GM12874 (cell line): Measurements from ENCODE around the gene ATP8B1.

Experiments
- TF ChIP-seq, protein P1 (sequence below): IDR thresholded peaks from 2 replicates; pipeline ENCODE4 v1.5.1; 2011; ENCODE audit warnings: low read depth, mild to moderate bottlenecking, control low read depth, low read length, moderate library complexity; ENCODE audit not compliant: insufficient read depth

ATP8B1 gene

DNA sequence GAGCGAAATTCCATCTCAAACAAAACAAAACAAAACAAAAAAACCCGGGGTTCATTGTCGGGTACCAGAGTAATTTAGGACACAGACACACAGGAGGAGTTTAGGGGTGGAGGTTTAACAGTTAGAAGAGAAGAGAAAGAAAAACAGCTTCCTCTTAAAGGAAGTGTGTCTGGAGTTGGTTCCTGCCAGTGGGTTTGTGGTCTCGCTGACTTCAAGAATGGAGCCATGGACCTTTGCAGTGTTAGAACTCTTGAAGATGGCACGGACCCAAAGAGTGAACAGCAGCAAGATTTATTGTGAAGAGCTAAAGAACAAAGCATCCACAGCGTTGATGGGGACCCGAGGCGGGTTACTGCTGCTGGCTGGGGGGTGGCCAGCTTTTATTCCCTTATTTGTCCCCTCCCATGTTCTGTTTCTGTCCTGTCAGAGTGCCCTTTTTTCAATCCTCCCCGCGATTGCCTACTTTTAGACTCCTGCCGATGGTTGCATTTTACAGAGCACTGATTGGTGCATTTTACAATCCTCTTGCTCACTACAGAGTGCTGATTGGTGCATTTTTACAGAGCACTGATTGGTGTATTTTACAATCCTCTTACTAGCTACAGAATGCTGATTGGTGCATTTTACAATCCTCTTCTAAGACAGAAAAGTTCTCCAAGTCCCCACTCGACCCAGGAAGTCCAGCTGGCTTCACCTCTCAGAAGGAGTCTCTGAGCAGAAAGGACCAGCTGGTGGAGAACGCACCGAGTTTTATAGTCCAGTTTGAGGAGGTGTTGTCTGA lies 28.7 kb upstream of the ATP8B1 start:
- TF ChIP-seq, protein P1, sequence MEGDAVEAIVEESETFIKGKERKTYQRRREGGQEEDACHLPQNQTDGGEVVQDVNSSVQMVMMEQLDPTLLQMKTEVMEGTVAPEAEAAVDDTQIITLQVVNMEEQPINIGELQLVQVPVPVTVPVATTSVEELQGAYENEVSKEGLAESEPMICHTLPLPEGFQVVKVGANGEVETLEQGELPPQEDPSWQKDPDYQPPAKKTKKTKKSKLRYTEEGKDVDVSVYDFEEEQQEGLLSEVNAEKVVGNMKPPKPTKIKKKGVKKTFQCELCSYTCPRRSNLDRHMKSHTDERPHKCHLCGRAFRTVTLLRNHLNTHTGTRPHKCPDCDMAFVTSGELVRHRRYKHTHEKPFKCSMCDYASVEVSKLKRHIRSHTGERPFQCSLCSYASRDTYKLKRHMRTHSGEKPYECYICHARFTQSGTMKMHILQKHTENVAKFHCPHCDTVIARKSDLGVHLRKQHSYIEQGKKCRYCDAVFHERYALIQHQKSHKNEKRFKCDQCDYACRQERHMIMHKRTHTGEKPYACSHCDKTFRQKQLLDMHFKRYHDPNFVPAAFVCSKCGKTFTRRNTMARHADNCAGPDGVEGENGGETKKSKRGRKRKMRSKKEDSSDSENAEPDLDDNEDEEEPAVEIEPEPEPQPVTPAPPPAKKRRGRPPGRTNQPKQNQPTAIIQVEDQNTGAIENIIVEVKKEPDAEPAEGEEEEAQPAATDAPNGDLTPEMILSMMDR: no peak

- TF ChIP-seq, protein P1: no peak
Observed at GRCh38 chr18:57827646-57828045, 24.5 kb upstream of the ATP8B1 start.

DNA sequence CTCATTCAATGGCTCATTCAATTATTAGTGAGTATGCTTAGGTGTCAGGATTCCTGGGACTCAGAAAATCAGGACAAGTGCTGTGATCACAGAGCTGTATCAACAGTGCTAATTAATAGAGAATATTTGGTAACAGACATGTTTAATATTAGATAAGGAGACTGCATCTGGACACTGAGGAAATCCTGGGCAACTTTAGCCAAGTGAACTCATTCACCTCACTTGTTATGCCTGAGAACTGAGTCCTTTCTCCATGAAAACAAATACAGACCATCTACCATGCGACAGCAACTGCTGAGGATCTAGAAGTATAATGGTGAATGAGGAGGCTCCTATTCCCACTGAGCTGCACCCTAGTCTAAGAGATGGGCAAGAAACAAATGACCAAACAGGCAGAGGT lies 23.1 kb upstream of the ATP8B1 start:
- TF ChIP-seq, protein P1: no peak

DNA sequence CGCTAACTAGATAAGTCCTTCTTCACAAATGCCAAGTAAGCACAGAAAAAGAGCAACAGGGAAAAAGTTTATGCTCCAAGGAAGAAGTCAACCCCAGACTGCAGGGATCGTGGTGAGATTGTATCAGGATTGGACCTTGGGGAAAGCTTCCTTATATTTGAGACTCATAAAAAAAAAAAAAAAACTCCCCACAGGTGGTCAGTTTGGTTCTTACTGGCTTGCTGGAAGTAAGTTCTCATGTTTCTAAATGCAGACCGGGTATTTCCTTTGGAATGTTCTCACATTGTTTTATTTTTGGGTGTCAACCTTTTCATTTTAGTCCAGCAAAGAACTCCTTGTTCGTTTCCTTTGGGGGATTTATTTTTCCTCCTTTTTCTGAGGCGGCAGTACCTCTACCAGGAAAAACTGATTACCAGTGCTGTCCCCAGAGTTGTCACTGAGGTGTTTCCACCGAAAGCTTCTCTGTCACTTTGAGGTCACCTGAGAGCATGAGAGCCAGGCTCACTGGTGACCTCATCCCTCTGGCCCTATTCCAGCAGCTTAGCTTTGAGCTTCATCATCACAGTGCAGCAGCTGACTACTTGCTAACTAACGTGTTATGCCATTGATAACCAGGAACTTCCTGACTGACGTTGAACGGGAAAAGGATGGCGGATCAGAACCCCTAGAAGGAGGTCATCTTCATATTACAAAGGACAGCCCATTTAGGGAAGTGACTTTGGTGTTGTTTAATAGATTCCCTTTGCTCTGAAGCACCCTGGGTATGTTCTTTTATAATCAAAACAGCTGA lies 16.8 kb upstream of the ATP8B1 start:
- TF ChIP-seq, protein P1: no peak

GRCh38 chr18:57819119-57819518 lies 16.0 kb upstream of the ATP8B1 start:
- TF ChIP-seq, protein P1: no peak

DNA sequence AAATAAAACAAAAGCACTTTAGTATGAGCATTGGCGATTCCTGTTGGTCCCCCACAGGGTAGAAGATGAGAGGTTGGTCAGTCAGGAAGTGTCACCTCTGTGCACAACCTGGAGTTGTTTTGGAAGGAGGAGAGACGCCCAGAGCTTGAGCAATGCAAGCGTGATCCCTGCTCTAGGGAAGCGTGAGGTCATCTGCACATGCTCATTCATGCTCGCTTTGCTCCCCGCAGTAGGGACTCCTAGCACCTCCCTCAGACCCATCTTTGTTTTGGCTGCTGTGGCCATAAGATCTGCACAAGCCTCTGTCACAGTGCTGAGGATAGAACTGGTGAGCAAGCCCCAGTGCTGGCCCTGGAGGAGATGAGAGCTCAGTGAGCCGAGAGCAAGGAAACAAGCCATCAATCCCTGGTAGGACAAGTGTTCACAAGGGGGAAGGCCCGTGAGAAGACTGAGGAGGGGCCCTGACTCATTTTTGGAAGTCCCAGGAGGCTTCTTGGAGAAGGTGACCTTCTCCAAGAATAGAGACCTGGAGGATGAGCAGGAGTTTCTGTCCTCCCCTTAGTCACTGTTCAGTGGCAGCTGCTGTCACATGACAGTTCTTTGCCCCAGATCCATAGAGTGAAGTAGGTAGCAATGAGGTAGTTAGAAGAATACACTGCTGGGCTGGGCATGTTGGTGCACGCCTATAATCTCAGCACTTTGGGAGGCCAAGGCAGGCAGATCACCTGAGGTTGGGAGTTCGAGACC lies 13.3 kb upstream of the ATP8B1 start:
- TF ChIP-seq, protein P1: no peak

- TF ChIP-seq, protein P1: no peak
Observed at GRCh38 chr18:57814555-57814954, 11.4 kb upstream of the ATP8B1 start.
